ENCODE measurements around the gene P2RX7.
"Not testable (repeated sequence)": the region's sequence is repeated elsewhere in the genome, so short reads cannot be mapped to it uniquely, and the experiment has no call there.

Gene P2RX7

GRCh38 chr12:121212875-121213274 lies 80.2 kb downstream of the P2RX7 start:
- DNase-seq, result no peak

GRCh38 chr12:121214166-121214777 lies 81.6 kb downstream of the P2RX7 start:
- no peak for DNase-seq

DNA sequence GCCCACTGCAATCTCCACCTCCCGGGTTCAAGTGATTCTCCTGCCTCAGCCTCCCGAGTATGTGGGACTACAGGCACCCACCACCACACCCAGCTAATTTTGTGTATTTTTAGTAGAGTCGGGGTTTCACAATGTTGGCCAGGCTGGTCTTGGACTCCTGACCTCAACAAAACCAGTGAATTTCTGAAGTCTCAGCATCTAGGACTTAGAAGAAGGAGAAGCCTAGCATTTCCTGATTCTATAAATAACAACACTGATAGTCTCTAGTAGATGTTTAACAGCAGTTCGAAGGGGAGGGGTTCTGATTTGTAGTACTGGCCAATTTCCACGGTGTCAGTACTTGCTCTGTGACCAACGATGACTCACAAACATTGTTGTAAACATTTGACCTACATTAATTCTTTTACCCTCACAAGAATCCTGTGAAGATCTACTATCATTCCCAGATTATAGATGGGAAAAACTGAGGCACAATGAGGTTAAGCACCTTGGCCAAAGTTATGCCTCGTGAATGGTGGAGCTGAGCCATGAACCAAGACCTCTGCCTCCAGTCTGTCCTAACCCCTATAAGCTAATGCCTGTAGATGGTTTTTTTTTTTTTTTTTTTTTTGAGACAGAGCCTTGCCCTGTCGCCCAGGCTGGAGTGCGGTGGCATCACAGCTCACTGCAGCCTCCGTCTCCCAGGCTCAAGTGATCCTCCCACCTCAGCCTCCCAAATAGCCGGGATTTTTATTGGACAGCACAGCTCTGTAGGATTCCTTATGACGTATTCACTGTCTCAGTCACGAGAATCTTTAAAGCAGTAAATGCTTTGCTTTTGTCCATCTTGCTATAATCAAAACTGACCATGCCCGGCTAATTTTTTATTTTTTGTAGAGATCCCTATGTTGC lies 82.4 kb downstream of the P2RX7 start:
- no peak for DNase-seq

GRCh38 chr12:121216102-121216501 lies 83.4 kb downstream of the P2RX7 start:
- DNase-seq, result no peak

DNA sequence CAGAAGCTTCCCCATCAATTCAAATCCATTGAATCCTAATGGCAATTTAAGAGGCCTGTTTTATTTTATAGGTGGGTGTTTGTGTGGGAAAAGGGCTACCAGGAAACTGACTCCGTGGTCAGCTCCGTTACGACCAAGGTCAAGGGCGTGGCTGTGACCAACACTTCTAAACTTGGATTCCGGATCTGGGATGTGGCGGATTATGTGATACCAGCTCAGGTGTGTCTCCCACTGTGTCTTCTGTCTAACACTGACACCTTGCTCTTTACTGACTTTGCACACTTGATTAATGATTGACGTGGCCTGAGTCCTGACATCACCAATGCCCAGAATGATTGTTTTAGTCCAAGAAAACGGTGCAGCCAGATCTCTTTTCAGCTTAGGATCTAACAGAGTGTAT lies 84.4 kb downstream of the P2RX7 start:
- no peak for DNase-seq

- DNase-seq, result no peak
These were observed 85.1 kb downstream of the P2RX7 start for GRCh38 chr12:121217761-121218160.

GRCh38 chr12:121218588-121219352 lies 86.1 kb downstream of the P2RX7 start:
- no peak for DNase-seq

- DNase-seq, result no peak
These were observed 86.8 kb downstream of the P2RX7 start for GRCh38 chr12:121219353-121219986.

DNA sequence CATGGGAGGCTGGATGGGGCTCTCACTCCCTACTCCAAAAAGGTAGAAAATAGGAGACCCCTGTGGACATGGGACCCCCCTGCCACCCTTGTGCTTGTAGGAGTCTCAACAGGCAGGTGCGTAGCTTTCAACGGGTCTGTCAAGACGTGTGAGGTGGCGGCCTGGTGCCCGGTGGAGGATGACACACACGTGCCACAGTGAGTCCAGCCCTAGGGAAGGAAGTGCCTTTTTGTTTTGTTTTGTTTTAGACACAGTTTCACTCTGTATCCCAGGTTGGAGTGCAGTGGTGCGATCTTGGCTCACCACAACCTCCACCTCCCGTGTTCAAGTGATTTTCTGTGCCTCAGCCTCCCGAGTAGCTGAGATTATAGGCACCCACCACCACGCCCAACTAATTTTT lies 90.2 kb downstream of the P2RX7 start:
- no peak for DNase-seq

- no peak for DNase-seq
These were observed 90.9 kb downstream of the P2RX7 start for GRCh38 chr12:121223292-121224285.

GRCh38 chr12:121224591-121224990 lies 91.9 kb downstream of the P2RX7 start:
- DNase-seq, result no peak

DNA sequence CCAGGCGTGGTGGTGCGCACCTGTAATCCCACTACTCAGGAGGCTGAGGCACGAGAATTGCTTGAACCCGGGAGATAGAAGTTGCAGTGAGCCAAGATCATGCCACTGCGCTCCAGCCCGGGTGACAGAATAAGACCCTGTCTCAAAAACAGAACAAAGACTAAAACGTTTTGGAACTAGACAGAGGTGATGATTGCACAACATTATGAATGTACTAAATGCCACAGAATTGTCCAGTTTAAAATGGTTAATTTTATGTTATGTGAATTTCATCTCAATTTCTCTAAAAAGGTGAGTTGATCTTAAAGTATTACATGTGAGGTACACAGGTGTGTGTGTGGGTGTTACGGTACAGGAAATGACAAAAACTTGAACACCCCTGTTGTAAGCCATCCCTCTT lies 93.7 kb downstream of the P2RX7 start:
- no peak for DNase-seq

DNA sequence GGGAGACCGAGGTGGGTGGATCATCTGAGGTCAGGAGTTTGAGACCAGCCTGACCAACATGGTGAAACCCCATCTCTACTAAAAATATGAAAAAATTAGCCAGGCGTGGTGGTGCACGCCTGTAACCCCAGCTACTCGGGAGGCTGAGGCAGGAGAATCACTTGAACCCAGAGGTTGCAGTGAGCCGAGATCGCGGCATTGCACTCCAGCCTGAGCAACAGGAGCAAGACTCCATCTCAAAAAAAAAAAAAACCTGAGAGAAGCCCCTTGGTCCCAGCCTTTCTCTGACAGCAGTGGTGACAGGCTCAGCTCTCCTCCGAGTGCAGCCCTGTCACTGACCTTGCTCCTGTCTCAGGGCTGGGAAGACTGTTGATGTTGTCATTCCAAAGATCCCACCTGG lies 94.2 kb downstream of the P2RX7 start:
- DNase-seq, result not testable (repeated sequence)

- DNase-seq, result no peak
These were observed 94.6 kb downstream of the P2RX7 start for GRCh38 chr12:121227294-121227693.

DNA sequence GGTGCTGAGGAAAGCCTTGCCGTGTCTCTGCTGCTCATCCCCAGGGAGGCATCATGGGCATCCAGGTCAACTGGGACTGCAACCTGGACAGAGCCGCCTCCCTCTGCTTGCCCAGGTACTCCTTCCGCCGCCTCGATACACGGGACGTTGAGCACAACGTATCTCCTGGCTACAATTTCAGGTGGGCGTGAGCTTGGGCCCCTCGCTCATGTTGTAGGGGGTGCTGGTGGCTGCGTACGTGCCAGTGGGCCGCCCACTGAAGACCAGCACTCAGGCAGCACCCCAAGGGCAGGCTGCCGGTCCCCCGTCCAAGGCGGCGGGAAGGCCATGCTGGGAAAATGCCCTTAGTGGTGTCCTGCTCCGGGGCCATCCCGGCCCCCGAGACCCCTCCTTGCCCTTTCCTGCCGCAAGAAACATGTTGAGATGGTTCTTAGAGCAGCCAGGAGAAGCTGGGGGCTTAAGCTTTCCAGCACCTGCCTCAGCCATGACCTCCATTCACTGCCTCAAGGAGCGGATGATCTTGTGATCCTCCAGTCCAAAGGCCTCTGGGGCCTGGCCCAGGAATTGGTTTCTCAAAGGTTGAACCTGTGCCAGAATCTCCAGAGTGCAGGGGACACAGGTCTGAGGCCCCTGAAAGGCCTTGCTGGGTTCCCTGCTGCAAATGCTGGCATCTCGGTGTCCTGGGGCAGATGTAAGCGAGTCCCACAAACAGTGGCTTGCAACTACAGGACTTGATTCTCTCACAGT lies 96.4 kb downstream of the P2RX7 start:
- DNase-seq, result no peak

GRCh38 chr12:121229826-121230537 lies 97.3 kb downstream of the P2RX7 start:
- not testable (repeated sequence) for DNase-seq

- DNase-seq, result no peak
These were observed 97.8 kb downstream of the P2RX7 start for GRCh38 chr12:121230538-121230907.

- no peak for DNase-seq
These were observed 99.5 kb downstream of the P2RX7 start for GRCh38 chr12:121232163-121232562.

DNA sequence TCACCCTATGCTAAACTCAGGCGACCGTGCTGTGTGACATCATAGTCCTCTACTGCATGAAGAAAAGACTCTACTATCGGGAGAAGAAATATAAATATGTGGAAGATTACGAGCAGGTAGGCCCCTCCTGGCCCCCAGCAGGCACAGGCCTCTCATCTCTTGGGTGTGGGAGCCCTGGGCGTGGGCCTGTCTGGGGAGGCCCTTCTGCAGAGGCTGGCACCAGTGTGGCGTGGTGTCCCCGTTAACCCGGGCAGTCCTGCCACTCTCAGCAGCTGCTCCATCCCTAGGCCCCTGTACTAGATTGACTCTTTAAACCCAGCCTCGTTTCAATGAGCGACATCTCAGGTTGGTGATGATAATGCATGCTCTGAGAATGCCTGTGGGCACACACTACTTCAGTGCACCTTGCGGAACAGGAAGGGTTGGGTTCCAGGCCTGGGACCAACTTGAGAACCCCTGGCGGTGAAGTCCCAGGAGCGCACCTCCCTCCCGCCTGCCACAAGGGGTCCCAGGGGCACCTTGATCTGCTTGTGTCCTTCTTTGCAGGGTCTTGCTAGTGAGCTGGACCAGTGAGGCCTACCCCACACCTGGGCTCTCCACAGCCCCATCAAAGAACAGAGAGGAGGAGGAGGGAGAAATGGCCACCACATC lies 100.4 kb downstream of the P2RX7 start:
- no peak for DNase-seq

DNA sequence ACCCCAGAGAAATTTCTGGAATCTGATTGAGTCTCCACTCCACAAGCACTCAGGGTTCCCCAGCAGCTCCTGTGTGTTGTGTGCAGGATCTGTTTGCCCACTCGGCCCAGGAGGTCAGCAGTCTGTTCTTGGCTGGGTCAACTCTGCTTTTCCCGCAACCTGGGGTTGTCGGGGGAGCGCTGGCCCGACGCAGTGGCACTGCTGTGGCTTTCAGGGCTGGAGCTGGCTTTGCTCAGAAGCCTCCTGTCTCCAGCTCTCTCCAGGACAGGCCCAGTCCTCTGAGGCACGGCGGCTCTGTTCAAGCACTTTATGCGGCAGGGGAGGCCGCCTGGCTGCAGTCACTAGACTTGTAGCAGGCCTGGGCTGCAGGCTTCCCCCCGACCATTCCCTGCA lies 100.9 kb downstream of the P2RX7 start:
- DNase-seq, result no peak

Measured in NCI-H446 treated with DMSO at 0.1 percent for 48 hours (cell line).